GM21381 (cell line): ENCODE measurements around the gene LSM4.
"Not testable (repeated sequence)": the region's sequence is repeated elsewhere in the genome, so short reads cannot be mapped to it uniquely, and the experiment has no call there.

Source experiments
- ATAC-seq: cut with Tn5 transposase; IDR thresholded peaks from one replicate; pipeline ENCODE4 v1.9.1; 2021; ENCODE audit warnings: mild to moderate bottlenecking, moderate library complexity; ENCODE audit not compliant: unreplicated experiment

The LSM4 gene

DNA sequence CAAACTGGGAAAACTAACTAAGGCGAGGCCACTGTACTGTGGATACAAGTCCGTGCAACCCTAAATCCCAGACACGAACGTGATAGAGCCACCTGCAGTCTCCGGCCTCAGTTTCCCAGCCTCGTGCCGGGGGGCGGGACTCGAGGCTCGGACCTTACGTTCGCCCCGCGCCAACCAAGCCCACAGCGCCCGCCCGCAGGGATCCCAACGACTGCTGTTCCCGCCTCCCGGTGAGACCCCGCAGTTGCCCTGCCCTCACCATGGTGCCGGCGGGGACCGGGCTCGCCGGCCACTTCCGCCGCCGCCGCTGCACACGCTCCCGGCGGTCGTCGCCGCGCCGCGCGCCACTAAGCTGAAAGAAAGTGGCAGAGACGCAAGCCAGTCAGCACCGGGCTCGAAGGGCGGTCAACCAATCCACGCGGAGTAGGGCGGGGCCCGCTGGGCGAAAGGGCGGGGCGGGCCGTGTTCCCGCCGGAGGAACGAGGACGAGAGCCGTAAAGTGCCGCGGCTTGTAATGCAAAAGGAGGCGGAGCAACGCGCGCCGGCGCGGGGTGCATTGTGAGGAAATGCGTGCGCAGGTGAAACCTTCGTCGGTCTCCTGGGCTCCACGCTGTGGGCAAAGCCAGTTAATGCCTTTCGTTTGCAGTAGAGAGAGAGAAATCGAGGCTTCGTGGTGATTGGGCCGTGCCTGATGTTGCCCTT, at the start of gene LSM4:
Gene LSM4 (minus strand): TSS at position 318 of the 702 bp plus-strand sequence. CDS start 56 bp downstream, at position 262.
- peak; percentile 95 for ATAC-seq

DNA sequence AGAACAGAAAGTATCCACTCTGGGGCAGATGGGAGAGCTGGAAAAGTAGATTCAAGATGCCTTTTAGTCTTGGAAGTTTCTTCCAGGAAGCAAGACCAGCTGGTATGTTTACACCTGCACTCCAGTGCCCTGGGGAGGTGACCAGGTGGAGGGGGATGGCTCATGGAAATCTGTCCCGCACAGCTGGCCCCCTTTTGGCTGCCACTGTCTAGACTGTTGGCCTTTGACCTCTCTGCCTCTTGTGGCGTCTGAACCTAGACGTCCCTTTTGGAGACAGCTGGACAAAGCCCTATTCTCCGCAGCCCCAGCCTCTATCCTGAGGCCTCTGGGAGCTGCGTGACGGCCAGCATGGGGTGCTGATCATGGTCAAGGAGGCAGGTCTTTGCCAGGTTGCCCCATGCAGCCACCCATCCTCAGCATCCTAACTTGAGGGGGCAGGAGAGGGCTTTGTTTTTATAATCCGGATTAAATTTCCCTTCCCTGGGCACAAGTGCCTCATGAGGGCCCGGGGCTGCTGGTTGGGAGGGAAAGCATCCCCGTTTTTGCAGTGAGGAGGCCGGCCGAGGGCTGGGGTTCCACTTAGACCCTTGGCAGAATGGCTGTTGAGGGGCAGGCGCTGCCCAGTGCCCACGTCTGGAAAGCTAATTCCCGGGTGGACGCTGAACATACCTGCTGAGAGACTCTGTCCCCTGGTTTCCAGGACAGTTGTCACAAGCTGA, 45.8 kb upstream of the LSM4 start:
- ATAC-seq = no peak

DNA sequence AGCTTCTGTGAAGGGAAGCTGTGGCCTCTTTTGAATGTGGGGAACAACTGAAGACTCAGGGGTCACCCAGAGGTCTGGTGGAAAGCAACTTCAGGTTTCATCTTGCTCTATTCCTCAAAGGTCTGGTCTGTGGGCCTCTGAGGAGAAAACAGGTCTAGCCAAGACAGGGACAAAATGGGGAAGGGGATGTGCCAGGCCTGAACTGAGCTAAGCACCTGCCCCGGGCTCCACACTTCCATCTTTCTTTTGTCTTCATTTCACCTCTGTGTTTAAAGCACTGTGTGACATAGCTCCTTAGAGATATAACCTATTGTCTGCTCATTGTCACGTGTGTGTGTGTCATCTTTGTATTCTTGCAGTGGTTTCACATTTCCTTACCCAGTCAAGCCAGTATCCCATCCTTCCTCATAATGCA, 43.2 kb upstream of the LSM4 start:
- ATAC-seq = no peak

DNA sequence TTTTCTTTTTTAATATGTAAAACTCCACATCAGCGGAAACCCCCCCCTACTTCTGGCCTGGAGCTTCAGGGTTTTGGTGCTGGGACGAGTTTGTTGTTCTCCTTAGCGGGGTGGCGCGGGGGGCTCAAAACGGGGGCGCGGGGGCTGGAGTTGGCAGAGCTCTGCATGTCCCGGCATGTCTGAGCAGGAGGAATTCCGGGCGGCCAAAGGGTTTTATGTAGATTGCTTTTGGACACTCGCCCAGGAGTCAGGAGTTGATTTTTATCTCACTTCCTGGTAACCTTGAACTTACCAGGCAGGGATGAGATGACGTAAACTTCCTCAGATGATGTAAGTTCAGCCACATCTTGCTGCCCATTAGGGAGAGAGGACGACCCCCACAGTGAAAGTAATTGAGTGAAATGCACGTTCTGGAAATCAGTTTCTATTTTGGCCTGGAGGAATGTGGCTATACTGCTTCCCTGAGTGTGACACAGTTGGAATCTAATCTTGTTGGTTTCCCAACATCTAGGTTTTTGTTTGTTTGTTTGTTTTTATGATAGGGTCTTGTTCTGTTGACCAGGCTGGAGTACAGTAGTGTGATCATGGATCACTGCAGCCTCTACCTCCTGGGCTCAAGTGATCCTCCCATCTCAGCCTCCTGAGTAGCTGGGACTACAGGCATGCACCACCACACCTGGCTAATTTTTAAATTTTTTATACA, 42.1 kb upstream of the LSM4 start:
- ATAC-seq = no peak

DNA sequence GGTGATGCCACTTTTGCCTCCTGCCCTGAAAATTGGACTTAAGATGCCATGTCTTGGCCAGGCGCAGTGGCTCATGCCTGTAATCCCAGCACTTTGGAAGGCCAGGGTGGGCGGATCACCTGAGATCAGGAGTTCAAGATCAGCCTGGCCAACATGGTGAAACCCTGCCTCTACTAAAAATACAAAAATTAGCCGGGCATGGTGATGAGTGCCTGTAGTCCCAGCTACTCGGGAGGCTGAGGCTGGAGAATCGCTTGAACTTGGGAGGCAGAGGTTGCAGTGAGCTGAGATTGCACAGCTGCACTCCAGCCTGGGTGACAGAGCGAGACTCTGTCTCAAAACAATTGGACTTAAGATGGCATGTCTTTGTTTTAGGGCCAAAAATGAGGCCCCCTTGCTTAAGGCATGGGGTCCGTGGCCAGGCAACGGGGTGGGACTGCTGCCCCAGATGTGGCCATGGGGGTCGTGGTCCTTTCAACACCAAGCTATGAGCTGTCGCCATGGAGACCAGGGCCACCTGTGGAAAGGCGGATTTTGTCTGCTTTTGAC, 41.5 kb upstream of the LSM4 start:
- ATAC-seq = not testable (repeated sequence)

DNA sequence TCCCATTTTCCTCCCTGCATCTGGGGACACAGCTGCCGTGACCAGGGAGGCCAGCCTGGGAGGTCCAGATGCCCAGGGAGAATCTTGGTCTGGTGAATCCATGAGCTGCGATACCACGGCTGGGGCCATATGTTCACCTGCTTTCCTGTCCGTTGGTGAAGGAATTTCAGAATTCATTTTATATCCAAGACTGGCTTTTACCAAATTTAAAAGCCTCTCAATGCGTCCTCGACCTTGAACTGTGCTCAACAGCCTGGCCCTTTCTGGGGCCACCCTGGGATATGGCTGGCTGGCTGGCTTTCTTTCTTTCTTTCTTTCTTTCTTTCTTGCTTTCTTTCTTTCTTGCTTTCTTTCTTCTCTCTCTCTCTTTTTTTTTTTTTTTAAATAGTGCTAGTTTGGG, 40.9 kb upstream of the LSM4 start:
- no peak for ATAC-seq

DNA sequence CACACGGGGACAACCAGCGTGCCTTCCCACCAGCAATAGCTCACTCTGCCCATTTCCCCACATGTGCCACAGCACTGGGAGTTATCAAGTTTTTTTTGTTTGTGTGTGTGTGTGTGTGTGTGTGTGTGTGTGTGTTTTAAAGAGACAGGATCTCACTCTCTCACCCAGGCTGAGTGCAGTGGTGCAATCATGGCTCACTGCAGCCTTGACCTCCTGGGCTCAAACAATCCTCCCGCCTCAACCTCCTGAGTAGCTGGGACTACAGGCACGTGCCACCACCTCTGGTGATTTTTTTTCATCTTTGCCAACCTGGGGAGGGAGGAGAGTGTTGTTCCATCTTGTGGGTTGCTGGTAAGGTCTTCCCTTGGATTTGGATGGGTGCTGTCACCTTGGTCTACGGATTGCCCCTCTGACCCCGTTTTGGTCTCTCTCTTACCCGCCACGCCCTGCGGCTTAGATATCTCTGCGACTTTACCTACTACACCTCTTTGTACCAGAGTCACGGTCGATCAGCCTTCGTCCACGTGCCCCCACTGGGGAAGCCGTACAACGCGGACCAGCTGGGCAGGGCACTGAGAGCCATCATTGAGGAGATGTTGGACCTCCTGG, 40.2 kb upstream of the LSM4 start:
- ATAC-seq = no peak

DNA sequence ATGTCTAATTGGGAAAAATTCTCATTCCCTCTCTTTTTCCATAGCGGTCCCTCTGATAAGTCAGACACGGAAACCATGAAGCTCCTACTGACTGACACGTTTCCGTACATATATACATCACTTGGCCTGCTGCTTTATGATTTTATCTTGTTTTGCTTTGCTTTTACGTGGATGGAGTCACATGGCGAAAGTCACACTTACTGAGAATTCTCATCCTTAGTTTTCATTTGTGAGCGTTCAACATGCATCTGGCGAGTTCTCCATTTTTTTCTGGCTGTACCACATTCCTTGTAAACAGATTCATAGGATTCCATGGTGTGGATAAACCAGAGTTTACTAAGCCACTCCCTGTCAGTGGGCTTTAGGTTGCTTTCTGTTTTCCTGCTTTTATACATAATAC, 38.8 kb upstream of the LSM4 start:
- ATAC-seq = no peak

DNA sequence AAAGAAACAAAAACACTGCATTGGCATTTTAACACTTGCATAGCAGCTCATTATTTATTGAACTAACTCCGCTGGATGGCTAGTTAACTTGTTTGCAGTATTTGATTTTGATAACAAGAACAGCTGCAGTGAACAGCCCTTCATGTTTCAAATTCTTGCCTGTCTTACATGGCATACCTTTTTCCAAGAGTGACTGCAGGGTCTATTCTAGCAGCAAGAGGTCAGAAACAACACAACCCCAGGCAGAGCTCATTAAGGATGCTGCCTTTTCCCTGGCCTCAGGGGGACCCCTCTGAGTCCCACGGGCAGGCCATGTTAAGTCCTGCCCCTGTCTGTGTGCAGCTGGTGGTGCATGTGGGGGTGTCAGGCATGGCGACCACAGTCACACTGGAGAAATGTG, 34.2 kb upstream of the LSM4 start:
- no peak for ATAC-seq

DNA sequence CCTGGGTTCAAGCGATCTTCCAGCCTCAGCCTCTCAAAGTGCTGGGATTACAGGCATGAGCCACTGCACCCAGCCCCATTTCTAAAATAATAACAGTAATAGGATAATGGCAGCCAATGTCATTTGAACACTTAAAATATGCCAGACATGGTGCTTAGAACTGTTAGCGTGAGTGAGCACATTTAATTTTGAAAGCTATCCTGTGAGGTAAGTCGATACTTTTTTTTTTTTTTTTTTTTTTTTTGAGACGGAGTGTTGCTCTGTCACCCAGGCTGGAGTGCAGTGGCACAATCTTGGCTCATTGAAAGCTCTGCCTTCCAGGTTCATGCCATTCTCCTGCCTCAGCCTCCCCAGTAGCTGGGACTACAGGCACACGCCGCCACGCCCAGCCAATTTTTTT, 31.9 kb upstream of the LSM4 start:
- not testable (repeated sequence) for ATAC-seq

DNA sequence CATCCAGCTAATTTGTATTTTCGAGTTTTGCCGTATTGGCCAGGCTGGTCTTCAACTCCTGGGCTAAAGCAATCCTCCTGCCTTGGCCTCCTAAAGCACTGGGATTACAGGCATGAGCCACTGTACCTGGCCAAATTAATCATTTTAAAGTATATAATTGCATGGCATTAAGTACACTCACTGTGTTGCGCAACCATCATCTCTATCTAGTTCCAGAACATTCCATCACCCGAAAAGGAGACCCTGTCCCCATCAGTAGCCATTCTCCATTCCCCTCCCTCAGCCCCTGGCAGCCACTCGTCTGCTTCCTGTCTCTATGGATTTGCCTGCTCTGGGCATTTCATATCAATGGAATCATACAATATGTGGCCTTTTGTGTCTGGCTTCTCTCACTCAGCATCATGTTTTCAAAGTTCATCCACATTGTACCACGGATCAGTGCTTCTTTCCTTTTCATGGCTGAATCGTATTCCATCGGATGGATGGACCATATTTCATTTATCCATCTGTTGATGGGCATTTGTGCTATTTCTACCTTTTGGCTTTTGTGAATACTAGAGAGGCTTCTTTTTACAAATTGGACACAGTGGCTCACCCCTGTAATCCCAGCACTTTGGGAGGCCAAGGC, 30.6 kb upstream of the LSM4 start:
- no peak for ATAC-seq

DNA sequence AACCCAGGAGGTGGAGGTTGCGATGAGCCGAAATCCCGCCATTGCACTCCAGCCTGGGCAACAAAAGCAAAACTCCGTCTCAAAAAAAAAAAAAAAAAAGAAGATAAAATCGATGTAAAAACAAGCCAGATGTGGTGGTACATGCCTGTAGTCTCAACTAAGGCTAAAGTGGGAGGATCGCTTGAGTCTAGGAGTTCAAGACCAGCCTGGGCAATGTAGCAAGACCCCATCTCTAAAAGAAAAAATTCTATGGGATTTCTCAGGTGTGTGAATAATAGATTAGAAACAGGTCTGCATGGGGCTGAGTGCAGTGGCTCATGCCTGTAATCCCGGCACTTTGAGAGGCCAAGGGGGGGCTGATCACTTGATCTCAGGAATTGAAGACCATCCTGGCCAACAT, 28.7 kb upstream of the LSM4 start:
- no peak for ATAC-seq

DNA sequence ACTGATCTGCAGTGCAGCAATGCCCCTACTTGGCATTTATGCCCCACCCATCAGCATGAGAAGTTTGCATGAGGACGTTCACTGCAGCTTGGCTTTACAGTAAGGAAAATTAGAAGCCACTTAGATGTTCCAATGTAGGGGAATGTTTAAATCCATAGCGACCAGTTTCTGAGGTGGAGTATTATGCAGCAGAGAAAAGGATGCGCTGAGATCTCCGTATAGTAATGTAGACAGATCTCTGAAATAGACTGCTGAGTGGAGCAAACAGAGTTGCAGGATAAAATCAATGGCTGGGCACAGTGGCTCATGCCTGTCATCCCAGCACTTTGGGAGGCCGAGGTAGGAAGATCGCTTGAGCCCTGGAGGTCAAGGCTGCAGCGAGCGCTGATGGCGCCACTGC, 27.6 kb upstream of the LSM4 start:
- no peak for ATAC-seq

DNA sequence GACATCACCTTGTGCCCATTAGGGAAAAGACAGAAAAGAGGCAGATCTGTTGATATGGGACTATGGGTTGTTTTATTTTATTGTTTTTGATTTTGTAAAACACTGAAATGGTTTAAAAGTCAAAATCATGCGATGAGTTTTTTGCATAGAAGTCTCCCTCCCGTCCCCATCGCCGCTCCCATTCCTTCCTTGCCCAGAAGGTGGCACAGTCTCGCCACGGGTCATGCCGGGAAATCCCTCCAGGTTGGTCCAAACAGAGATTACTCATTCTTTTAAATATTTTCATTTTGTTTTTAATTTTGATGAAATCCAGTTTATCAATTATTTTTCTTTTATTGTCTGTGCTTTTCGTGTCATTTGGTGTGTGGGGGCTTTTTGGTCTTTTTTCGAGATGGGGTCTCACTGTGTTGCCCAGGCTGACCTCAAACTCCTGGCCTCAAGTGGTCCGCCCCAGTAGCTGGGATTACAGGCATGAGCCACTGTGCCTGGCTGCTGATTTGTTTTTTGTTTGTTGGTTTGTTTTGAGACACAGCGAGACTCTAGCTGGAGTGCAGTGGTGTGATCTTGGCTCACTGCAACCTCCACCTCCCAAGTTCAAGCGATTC, 26.8 kb upstream of the LSM4 start:
- no peak for ATAC-seq

DNA sequence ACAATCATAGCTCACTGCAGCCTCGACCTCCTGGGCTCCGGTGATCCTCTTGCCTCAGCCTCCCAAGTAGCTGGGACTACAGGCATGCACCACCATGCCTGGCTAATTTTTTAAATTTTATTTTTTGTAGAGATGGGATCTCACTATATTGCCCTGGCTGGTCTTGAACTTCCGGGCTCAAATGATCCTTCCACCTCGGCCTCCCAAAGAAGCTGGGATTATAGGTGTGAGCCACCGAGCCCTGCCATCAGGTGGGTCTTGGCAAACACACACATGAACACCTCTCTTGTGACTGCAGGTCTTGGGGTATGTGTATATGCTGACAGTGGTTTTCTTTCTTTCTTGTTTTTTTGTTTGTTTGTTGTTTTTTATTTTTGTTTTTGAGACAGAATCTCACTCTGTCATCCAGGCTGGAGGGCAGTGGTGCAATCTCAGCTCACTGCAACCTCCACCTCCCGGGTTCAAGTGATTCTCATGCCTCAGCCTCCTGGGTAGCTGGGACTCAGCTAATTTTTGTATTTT, 26.0 kb upstream of the LSM4 start:
- ATAC-seq = not testable (repeated sequence)

DNA sequence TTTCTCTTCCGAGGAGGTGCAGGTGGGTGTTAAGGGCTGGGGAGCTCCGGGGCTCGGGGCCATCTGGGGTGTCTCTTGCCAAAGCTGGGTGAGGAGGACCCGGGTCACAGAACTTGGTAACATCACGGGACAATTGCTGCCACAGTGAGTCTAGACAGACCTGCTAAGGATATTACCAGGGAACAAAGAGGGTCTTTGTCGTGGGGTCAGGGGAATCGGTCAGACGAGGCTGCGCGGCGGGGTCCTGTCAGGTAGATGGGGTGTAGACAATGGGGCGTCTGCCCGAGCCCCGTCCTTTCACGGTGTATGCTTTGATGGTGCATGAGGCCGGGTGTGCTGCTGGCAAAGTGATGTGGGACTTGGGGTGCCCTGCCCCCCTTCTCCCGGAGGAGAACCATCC, 25.3 kb upstream of the LSM4 start:
- no peak for ATAC-seq

DNA sequence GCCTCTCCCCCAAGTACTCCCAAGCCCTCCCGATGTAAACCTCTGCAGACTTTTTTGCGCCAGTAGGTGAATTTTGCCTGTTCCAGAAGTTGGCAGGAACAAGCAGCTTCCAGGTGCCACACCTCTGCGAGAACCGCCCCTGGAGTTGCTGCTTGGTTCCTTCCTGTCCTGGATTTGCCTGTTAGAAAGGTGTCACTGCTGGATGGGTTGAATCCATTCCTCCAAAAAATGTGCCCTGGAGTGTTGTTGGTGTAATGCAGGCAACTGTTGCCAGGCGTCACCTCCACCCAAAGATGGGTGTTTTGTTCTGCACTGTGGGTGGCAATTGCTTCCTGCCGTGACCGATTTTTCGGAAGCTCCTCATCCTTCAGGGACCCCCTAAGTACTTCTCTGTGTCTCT, 23.2 kb upstream of the LSM4 start:
- no peak for ATAC-seq

DNA sequence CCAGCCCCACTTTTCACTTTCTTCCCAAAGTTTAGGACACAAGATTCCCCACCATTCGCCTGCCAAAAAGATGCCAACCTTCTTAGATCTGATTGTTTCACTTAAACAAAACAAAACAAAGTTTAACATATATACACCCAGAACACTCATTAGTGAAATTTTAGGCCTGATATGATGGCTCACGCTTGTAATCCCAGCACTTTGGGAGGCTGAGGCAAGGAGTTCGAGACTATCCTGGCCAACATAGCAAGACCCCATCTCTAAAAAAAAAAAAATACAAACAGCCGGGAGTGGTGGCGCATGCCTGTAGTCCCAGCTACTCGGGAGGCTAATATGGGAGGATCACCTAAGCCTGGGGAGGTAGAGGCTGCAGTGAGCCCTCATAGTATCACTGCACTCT, 22.4 kb upstream of the LSM4 start:
- no peak for ATAC-seq

DNA sequence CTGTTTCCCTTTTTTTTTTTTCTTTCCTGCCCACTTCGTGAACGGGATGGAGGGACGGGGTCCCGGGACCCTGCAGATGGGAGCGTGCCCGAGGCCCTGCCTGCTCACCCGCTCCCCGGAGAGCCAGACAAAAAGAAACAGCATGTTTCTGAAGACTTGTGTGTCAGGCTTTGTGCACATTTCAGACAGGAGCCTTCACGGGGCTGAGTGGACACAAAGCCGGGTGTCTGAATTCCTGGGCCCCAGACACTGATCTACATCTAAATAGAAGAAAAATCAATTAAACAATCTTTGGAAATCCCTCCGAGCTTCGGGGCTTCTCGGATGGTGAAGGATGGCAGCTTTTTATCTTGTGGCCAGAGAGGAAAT, 21.7 kb upstream of the LSM4 start:
- ATAC-seq = no peak

DNA sequence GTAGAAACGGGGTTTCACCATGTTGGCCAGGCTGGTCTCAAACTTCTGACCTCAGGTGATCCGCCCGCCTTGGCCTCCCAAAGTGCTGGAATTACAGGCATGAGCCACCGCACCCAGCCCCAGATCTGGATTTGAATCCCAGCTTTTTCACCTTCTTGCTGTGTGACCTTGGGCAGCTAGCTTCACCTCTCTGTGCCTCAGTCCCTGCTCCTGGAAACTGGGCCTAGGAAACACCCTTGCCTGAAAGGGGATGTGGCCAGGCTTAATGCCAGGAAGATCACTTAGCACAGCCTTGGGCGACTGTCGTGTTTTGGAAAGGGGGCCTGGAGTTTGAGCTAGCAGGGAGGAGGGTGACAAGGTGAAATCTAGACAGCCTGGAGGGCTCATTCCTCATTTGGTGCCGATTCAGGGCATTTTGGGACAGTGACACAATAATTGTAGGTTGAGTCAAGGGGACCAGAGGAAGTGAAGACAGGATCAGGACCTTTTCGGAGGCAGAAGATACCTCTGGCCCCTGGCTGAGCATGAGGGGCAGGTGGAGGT, 19.3 kb upstream of the LSM4 start:
- ATAC-seq = no peak
